ENCODE results near the gene TRAF3IP3. TPM values are rescaled to one million over a fixed set of nuclear protein-coding genes. Genes with fewer than 3 reads are reported as not detected.

TRAF3IP3 gene
- total and polyA plus RNA-seq, 2 of the 13 experiments (the other 11 are each of a cell fraction or from before 2014, with no cell fraction given), result not detected

DNA sequence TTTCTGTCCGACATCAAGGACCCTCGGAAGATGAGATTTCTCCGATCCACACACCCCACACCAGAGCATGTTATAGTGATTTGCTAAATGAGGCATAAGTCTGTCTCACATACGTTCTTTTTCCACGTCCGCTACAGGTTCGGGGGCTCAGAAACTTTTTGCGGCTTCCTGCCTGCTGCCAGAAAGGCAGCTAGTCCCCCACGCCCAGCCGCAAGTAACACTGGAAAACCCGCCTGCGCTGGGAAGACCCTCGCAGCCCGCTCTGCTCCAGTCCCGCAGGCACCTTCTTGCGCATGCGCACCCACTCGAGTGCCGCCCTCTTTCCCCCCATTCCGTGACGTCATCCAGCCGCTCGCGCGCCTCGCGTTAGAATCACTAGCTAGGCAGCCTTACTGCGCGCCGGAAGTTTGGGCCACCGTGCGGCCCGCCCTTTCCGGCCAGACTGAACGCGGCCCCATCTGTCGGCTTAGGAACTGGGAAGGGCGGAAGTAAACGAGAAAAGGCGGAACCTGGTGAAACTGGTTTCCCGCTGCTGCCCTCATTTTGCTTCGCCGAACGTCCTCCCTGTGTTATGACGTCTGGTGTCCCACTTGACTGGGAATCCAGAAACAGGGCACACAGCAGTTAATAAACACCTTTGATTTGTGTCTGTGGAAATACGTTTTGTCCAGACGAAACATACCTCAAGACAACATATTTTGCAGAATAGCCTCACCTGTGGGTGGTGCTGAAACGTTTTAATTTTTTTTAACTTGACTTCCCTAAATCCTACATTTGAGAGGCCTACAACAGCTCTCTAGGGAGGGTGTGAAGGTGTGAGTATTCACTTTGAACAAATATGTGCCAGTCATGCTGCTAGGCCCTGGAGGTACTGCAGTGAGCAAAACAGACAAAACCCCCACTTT is 28.7 kb downstream of the TRAF3IP3 start, which contains the start of gene C1orf74:
C1orf74 (minus strand) TSS at position 295 of the 905 bp plus-strand sequence. CDS start 925 bp downstream, outside the sequence.
- FAIRE-seq (no peak), ATAC-seq (peak; percentile 99), DNase-seq (ENCODE audit: low spot score) (peak; percentile 83)
- intact Hi-C loops (cut with micrococcal nuclease; ENCODE audit: unreplicated experiment) (loop anchor here (2.0 kb wide), 1 partner anchor 42 kb away; the partner anchor contains the start of gene UTP25), in situ Hi-C loops (cut with HindIII; ENCODE audit: extremely low pct_ligation_motif_present, low pct_unique_long_range_greater_than_20kb) (no loop called here)
- H3K4me2 ChIP-seq (ENCODE audit: low read depth, low read length), result peak within 1 kb of the TSS; percentile 74
- H2AFZ ChIP-seq (ENCODE audit: low read length), result peak within 1 kb of the TSS; percentile 80
- H3K27ac ChIP-seq (ENCODE audit: extremely low read length, insufficient read depth, low read length), result peak within 1 kb of the TSS; percentile 34
- H3K36me3 ChIP-seq (replicated peaks in 1 of 2; ENCODE audit: control insufficient read depth in 1 of 2, insufficient read depth in 2 of 2, low read length in 2 of 2), result no peaks in the 10 kb centered on the region
- ChIA-PET POLR2A (interaction anchor here (0.6 to 0.9 kb wide), 7 partner anchors 10 to 589 kb away, joined by 3 to 4 read pairs (median 3); partner anchors contain the start of gene UTP25), CTCF (ENCODE audit: low intra/inter-chr PET ratio, low total read pairs) (no interaction called here)
- H3K9me3 ChIP-seq (ENCODE audit: low read length), result no peaks in the 10 kb centered on the region
- H4K20me1 ChIP-seq (ENCODE audit: insufficient read depth, low read length), result no peaks in the 10 kb centered on the region
- 37% methylated on average over 44 of the region's 48 CpGs for WGBS (ENCODE audit: low lambda C conversion rate)
- peak within 1 kb of the TSS; percentile 63; the same call in 1 of the 2 replicates for H3K9ac ChIP-seq (ENCODE audit: insufficient read depth, low read depth, low read length)
- peaks cover 0 to 3% of the 10 kb centered on the region in 2 experiments; a peak in 1 of 5 replicates for H3K27me3 ChIP-seq (ENCODE audit: control insufficient read depth in 1 of 2, insufficient read depth in 2 of 2, low read length in 2 of 2)
- BruUV-seq (replicated peaks), result no TSS peak
- H3K4me1 ChIP-seq (ENCODE audit: insufficient read depth, low read length), result peaks cover 11% of the 10 kb centered on the region
- no peaks in the 10 kb centered on the region for H3K79me2 ChIP-seq (ENCODE audit: insufficient read depth, low read length)
- H3K4me3 ChIP-seq (replicated peaks in 1 of 3; ENCODE audit: insufficient read depth in 1 of 3, low read depth in 2 of 3, low read length in 3 of 3), result peak within 1 kb of the TSS; percentile 48 to 67 (median 49); a peak in 5 of 6 replicates
- no peak for TF ChIP-seq CAMTA2 (CRISPR knock-in tag; IDR thresholded peaks at IDR 0.05; ENCODE audit: borderline replicate concordance)
- TF ChIP-seq ZBTB38 (CRISPR knock-in tag; IDR thresholded peaks at IDR 0.05), result no peak
- no peak for TF ChIP-seq MBD4 (IDR thresholded peaks at IDR 0.05; ENCODE audit: borderline replicate concordance, low read length)
- TF ChIP-seq, protein P1, sequence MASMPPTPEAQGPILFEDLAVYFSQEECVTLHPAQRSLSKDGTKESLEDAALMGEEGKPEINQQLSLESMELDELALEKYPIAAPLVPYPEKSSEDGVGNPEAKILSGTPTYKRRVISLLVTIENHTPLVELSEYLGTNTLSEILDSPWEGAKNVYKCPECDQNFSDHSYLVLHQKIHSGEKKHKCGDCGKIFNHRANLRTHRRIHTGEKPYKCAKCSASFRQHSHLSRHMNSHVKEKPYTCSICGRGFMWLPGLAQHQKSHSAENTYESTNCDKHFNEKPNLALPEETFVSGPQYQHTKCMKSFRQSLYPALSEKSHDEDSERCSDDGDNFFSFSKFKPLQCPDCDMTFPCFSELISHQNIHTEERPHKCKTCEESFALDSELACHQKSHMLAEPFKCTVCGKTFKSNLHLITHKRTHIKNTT (CRISPR knock-in tag; IDR thresholded peaks at IDR 0.05), result no peak
- no peak for TF ChIP-seq SRY (CRISPR knock-in tag; IDR thresholded peaks at IDR 0.05)
- TF ChIP-seq SNAPC2 (CRISPR knock-in tag; IDR thresholded peaks at IDR 0.05), result no peak
- TF ChIP-seq, protein P2, sequence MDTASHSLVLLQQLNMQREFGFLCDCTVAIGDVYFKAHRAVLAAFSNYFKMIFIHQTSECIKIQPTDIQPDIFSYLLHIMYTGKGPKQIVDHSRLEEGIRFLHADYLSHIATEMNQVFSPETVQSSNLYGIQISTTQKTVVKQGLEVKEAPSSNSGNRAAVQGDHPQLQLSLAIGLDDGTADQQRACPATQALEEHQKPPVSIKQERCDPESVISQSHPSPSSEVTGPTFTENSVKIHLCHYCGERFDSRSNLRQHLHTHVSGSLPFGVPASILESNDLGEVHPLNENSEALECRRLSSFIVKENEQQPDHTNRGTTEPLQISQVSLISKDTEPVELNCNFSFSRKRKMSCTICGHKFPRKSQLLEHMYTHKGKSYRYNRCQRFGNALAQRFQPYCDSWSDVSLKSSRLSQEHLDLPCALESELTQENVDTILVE (CRISPR knock-in tag; IDR thresholded peaks at IDR 0.05), result no peak
- TF ChIP-seq ZNF205 (CRISPR knock-in tag; IDR thresholded peaks at IDR 0.05), result no peak
- TF ChIP-seq ZNF589 (CRISPR knock-in tag; conservative IDR thresholded peaks at IDR 0.05), result no peak
- no peak for TF ChIP-seq ZNF326 (CRISPR knock-in tag; IDR thresholded peaks at IDR 0.05; ENCODE audit: borderline replicate concordance)
- TF ChIP-seq, protein P3, sequence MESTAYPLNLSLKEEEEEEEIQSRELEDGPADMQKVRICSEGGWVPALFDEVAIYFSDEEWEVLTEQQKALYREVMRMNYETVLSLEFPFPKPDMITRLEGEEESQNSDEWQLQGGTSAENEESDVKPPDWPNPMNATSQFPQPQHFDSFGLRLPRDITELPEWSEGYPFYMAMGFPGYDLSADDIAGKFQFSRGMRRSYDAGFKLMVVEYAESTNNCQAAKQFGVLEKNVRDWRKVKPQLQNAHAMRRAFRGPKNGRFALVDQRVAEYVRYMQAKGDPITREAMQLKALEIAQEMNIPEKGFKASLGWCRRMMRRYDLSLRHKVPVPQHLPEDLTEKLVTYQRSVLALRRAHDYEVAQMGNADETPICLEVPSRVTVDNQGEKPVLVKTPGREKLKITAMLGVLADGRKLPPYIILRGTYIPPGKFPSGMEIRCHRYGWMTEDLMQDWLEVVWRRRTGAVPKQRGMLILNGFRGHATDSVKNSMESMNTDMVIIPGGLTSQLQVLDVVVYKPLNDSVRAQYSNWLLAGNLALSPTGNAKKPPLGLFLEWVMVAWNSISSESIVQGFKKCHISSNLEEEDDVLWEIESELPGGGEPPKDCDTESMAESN (CRISPR knock-in tag; conservative IDR thresholded peaks at IDR 0.05), result 0 out of 2 replicates have a peak, but pooled peaks have one; percentile 22
- TF ChIP-seq SOX5 (CRISPR knock-in tag; IDR thresholded peaks at IDR 0.05; ENCODE audit: borderline replicate concordance), result no peak
- TF ChIP-seq ZNF644 (CRISPR knock-in tag; IDR thresholded peaks at IDR 0.05; ENCODE audit: low read depth), result no peak
- TF ChIP-seq NFE2L1 (CRISPR knock-in tag; IDR thresholded peaks at IDR 0.05; ENCODE audit: borderline replicate concordance), result 0 out of 2 replicates have a peak, but pooled peaks have one; percentile 47
- TF ChIP-seq THAP11 (CRISPR knock-in tag; IDR thresholded peaks at IDR 0.05), result peak; percentile 86
- TF ChIP-seq ZNF816 (CRISPR knock-in tag; IDR thresholded peaks at IDR 0.05; ENCODE audit: borderline replicate concordance), result no peak
- no peak for TF ChIP-seq HOXA9 (CRISPR knock-in tag; IDR thresholded peaks at IDR 0.05; ENCODE audit: borderline replicate concordance)
- TF ChIP-seq, protein P4, sequence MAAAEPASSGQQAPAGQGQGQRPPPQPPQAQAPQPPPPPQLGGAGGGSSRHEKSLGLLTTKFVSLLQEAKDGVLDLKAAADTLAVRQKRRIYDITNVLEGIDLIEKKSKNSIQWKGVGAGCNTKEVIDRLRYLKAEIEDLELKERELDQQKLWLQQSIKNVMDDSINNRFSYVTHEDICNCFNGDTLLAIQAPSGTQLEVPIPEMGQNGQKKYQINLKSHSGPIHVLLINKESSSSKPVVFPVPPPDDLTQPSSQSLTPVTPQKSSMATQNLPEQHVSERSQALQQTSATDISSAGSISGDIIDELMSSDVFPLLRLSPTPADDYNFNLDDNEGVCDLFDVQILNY (CRISPR knock-in tag; conservative IDR thresholded peaks at IDR 0.05), result no peak
- peak; percentile 29; the same call in 1 of the 2 replicates for TF ChIP-seq SMAD1 (CRISPR knock-in tag; IDR thresholded peaks at IDR 0.05; ENCODE audit: borderline replicate concordance, low read depth)

All from HepG2 (cell line).